ENCODE data around the gene FAM135A. TPM values are rescaled to one million over a fixed set of nuclear protein-coding genes. Genes with fewer than 3 reads are reported as not detected.

The FAM135A gene
- total and polyA plus RNA-seq, 10 of the 15 experiments (the other 5 are each of a cell fraction or from before 2014, with no cell fraction given) = 3.9 to 24.5 (median 13.7) TPM

DNA sequence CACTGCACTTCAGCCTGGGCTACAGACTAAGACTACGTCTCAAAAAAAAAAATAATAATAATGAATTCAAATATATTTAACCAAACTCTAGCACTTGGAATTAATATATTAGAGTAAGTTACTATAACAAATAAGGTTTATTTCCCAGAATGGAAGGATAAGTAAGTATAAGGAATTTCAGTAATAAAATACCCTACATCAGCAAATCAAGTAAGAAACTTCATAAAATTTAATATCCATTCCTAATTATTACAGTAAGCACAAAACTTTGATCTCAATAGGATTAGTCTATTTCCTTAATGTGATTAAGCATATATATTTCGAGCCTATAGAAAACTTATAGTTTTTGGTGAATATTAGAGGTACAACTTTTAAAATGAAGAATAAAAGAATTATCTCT, 116.7 kb downstream of the FAM135A start:
- CTCF ChIA-PET = no interaction called here
- H3K27me3 ChIP-seq (replicated peaks in 1 of 2; ENCODE audit: control insufficient read depth in 2 of 2, insufficient read depth in 2 of 2, low read length in 1 of 2) = no peaks in the 10 kb centered on the region
- intact Hi-C loops (cut with micrococcal nuclease; ENCODE audit: unreplicated experiment) = no loop called here
- H2AFZ ChIP-seq (ENCODE audit: control insufficient read depth, low read depth, low read length) = no peak overlapping the region
- H3K4me3 ChIP-seq = no peak overlapping the region
- POLR2A ChIA-PET = interaction anchor here (0.7 kb wide), 1 partner anchor 9 kb away, joined by 4 read pairs; no protein-coding TSS in a partner anchor
- WGBS (ENCODE audit: insufficient coverage, insufficient replicate concordance, low lambda C conversion rate, missing lambda C conversion rate) = 100% methylated on average over 2 of the region's 2 CpGs
- ATAC-seq (no peak), DNase-seq (ENCODE audit: low read depth, low spot score) (no peak), FAIRE-seq (no peak)
- H3K36me3 ChIP-seq (ENCODE audit: control insufficient read depth in 2 of 2, insufficient read depth in 2 of 2, low read length in 1 of 2) = no peaks in the 10 kb centered on the region
- H4K20me1 ChIP-seq (ENCODE audit: control insufficient read depth, insufficient read depth) = no peaks in the 10 kb centered on the region
- H3K9me3 ChIP-seq (replicated peaks; ENCODE audit: control insufficient read depth, insufficient read depth, low read length) = no peaks in the 10 kb centered on the region
- no TSS peak for BruUV-seq (replicated peaks)
- SMC1A ChIA-PET (ENCODE audit: uncharacterized antibody, unreplicated experiment) = no interaction called here
- RAD21 ChIA-PET (ENCODE audit: unreplicated experiment) = interaction anchor here (1.8 kb wide), 1 partner anchor 9 kb away, joined by 5 read pairs; no protein-coding TSS in a partner anchor
- no peak overlapping the region for H3K9ac ChIP-seq (ENCODE audit: control insufficient read depth, insufficient read depth, low read length)
- H3K4me2 ChIP-seq (ENCODE audit: control insufficient read depth, insufficient read depth) = no peak overlapping the region
- TF ChIP-seq, protein P1, sequence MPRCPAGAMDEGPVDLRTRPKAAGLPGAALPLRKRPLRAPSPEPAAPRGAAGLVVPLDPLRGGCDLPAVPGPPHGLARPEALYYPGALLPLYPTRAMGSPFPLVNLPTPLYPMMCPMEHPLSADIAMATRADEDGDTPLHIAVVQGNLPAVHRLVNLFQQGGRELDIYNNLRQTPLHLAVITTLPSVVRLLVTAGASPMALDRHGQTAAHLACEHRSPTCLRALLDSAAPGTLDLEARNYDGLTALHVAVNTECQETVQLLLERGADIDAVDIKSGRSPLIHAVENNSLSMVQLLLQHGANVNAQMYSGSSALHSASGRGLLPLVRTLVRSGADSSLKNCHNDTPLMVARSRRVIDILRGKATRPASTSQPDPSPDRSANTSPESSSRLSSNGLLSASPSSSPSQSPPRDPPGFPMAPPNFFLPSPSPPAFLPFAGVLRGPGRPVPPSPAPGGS (IDR thresholded peaks at IDR 0.05; ENCODE audit: borderline replicate concordance, insufficient read depth, low read depth, low read length, poor library complexity, severe bottlenecking) = no peak
- TF ChIP-seq, protein P2, sequence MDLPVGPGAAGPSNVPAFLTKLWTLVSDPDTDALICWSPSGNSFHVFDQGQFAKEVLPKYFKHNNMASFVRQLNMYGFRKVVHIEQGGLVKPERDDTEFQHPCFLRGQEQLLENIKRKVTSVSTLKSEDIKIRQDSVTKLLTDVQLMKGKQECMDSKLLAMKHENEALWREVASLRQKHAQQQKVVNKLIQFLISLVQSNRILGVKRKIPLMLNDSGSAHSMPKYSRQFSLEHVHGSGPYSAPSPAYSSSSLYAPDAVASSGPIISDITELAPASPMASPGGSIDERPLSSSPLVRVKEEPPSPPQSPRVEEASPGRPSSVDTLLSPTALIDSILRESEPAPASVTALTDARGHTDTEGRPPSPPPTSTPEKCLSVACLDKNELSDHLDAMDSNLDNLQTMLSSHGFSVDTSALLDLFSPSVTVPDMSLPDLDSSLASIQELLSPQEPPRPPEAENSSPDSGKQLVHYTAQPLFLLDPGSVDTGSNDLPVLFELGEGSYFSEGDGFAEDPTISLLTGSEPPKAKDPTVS (IDR thresholded peaks at IDR 0.05; ENCODE audit: low read depth, low read length) = no peak
- TF ChIP-seq GABPA (IDR thresholded peaks at IDR 0.05; ENCODE audit: low read depth) (no peak), NR2C2 (IDR thresholded peaks at IDR 0.05; ENCODE audit: borderline replicate concordance, control insufficient read depth, insufficient read length, low read depth) (no peak), BCL11A (IDR thresholded peaks at IDR 0.05; ENCODE audit: low read depth, low read length) (no peak), NR2C1 (IDR thresholded peaks at IDR 0.05) (no peak), KDM1A (IDR thresholded peaks at IDR 0.05; ENCODE audit: borderline replicate concordance) (no peak), CBFB (IDR thresholded peaks at IDR 0.05; ENCODE audit: low read depth) (no peak), RBBP5 (conservative IDR thresholded peaks at IDR 0.05) (no peak), BRCA1 (IDR thresholded peaks at IDR 0.05; ENCODE audit: low read depth, low read length) (no peak)
- TF ChIP-seq, protein P3, sequence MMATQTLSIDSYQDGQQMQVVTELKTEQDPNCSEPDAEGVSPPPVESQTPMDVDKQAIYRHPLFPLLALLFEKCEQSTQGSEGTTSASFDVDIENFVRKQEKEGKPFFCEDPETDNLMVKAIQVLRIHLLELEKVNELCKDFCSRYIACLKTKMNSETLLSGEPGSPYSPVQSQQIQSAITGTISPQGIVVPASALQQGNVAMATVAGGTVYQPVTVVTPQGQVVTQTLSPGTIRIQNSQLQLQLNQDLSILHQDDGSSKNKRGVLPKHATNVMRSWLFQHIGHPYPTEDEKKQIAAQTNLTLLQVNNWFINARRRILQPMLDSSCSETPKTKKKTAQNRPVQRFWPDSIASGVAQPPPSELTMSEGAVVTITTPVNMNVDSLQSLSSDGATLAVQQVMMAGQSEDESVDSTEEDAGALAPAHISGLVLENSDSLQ (IDR thresholded peaks at IDR 0.05) = no peak
- TF ChIP-seq, protein P4, sequence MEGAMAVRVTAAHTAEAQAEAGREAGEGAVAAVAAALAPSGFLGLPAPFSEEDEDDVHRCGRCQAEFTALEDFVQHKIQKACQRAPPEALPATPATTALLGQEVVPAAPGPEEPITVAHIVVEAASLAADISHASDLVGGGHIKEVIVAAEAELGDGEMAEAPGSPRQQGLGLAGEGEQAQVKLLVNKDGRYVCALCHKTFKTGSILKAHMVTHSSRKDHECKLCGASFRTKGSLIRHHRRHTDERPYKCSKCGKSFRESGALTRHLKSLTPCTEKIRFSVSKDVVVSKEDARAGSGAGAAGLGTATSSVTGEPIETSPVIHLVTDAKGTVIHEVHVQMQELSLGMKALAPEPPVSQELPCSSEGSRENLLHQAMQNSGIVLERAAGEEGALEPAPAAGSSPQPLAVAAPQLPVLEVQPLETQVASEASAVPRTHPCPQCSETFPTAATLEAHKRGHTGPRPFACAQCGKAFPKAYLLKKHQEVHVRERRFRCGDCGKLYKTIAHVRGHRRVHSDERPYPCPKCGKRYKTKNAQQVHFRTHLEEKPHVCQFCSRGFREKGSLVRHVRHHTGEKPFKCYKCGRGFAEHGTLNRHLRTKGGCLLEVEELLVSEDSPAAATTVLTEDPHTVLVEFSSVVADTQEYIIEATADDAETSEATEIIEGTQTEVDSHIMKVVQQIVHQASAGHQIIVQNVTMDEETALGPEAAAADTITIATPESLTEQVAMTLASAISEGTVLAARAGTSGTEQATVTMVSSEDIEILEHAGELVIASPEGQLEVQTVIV (IDR thresholded peaks at IDR 0.05; ENCODE audit: borderline replicate concordance, partially characterized antibody) = no peak
- TF ChIP-seq, protein P5, sequence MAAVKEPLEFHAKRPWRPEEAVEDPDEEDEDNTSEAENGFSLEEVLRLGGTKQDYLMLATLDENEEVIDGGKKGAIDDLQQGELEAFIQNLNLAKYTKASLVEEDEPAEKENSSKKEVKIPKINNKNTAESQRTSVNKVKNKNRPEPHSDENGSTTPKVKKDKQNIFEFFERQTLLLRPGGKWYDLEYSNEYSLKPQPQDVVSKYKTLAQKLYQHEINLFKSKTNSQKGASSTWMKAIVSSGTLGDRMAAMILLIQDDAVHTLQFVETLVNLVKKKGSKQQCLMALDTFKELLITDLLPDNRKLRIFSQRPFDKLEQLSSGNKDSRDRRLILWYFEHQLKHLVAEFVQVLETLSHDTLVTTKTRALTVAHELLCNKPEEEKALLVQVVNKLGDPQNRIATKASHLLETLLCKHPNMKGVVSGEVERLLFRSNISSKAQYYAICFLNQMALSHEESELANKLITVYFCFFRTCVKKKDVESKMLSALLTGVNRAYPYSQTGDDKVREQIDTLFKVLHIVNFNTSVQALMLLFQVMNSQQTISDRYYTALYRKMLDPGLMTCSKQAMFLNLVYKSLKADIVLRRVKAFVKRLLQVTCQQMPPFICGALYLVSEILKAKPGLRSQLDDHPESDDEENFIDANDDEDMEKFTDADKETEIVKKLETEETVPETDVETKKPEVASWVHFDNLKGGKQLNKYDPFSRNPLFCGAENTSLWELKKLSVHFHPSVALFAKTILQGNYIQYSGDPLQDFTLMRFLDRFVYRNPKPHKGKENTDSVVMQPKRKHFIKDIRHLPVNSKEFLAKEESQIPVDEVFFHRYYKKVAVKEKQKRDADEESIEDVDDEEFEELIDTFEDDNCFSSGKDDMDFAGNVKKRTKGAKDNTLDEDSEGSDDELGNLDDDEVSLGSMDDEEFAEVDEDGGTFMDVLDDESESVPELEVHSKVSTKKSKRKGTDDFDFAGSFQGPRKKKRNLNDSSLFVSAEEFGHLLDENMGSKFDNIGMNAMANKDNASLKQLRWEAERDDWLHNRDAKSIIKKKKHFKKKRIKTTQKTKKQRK (IDR thresholded peaks at IDR 0.05; ENCODE audit: low read depth, low read length) = no peak
- TF ChIP-seq, protein P6, sequence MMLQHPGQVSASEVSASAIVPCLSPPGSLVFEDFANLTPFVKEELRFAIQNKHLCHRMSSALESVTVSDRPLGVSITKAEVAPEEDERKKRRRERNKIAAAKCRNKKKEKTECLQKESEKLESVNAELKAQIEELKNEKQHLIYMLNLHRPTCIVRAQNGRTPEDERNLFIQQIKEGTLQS (IDR thresholded peaks at IDR 0.05; ENCODE audit: borderline replicate concordance, extremely low read depth, low read depth, low read length) = no peak
- no peaks in the 10 kb centered on the region for H3K79me2 ChIP-seq (ENCODE audit: control insufficient read depth, insufficient read depth, low read length)
- in situ Hi-C loops (cut with MboI) = no loop called here
- H3K27ac ChIP-seq (ENCODE audit: control insufficient read depth, insufficient read depth) = no peak overlapping the region
- no peaks in the 10 kb centered on the region for H3K4me1 ChIP-seq (ENCODE audit: control insufficient read depth, insufficient read depth, low read length)

Data from GM12878 (cell line).